GM12878 (cell line): Measurements from ENCODE around the gene B4GALT1. TPM values are rescaled to one million over a fixed set of nuclear protein-coding genes. Genes with fewer than 3 reads are reported as not detected.

ENCODE experiments used
- DPF2 ChIP-seq: fragments of 450-650 bp; IDR thresholded peaks from 2 replicates; pipeline ENCODE4 v1.6.1; 2017; ENCODE audit warnings: mild to moderate bottlenecking
- FOXK2 ChIP-seq: fragments of 450-650 bp; IDR thresholded peaks from 2 replicates; pipeline ENCODE4 v1.6.1; 2017; ENCODE audit warnings: mild to moderate bottlenecking, moderate library complexity
- FOXM1 ChIP-seq: IDR thresholded peaks from 2 replicates; pipeline ENCODE4 v1.6.1; 2012; ENCODE audit warnings: low read depth, mild to moderate bottlenecking, inconsistent platforms, low read length, moderate library complexity
- GABPA ChIP-seq: IDR thresholded peaks from 2 replicates; pipeline ENCODE4 v1.6.1; 2014; ENCODE audit warnings: antibody characterized with exemption, low read depth, mild to moderate bottlenecking, inconsistent platforms
- GATAD2B ChIP-seq: fragments of 450-650 bp; conservative IDR thresholded peaks from 2 replicates; pipeline ENCODE4 v1.6.1; 2017; ENCODE audit warnings: low read depth, mild to moderate bottlenecking, moderate library complexity
- LARP7 ChIP-seq: fragments of 450-650 bp; IDR thresholded peaks from 2 replicates; pipeline ENCODE4 v1.6.1; 2017; ENCODE audit warnings: mild to moderate bottlenecking
- POLR2A ChIP-seq: IDR thresholded peaks from 2 replicates; pipeline ENCODE4 v1.6.1; 2011; ENCODE audit warnings: low read depth, mild to moderate bottlenecking, low read length
- RFX5 ChIP-seq: IDR thresholded peaks from 2 replicates; pipeline ENCODE4 v1.6.1; 2011; ENCODE audit warnings: low read depth, low read length, improper control_type of control experiment
- SIX5 ChIP-seq: IDR thresholded peaks from 2 replicates; pipeline ENCODE4 v1.6.1; 2011; ENCODE audit warnings: mild to moderate bottlenecking, low read depth, low read length, moderate library complexity; ENCODE audit not compliant: severe bottlenecking
- SPI1 ChIP-seq: IDR thresholded peaks from 2 replicates; pipeline ENCODE4 v1.6.1; 2011; ENCODE audit warnings: low read depth, mild to moderate bottlenecking, low read length, moderate library complexity, borderline replicate concordance; ENCODE audit not compliant: insufficient read depth
- SRF ChIP-seq, 2 experiments: IDR thresholded peaks; 2 replicates each; pipeline ENCODE4 v1.6.1; 2011; ENCODE audit warnings: low read depth in 2 of 2, low read length in 2 of 2, mild to moderate bottlenecking in 1 of 2, moderate library complexity in 1 of 2
- ZZZ3 ChIP-seq: IDR thresholded peaks from 2 replicates; pipeline ENCODE4 v1.6.1; 2011; ENCODE audit warnings: low read depth; ENCODE audit not compliant: control insufficient read depth, insufficient read length
- polyA plus RNA-seq, 11 experiments: library from polyadenylated mRNA; depleted of rRNA in 4 of 11; unstranded in 6 of 11; stranded (reverse) in 5 of 11; fragments of >200 nt; fragmentation: Nextera tagmentation in 4 of 11; fragmentation: Illumina TruSeq in 1 of 11; extraction: Ambion mirVana in 4 of 11; extraction: Trizol in 1 of 11; gene quantifications; 1 replicate in 1 of 11; 2 replicates in 10 of 11; pipeline versions ENCODE4 v1.2.1 to v1.2.3, GENCODE V29; 2011 to 2016; ENCODE audit warnings: inconsistent platforms in 2 of 11, missing spikeins in 2 of 11, low read depth in 1 of 11
- total RNA-seq, 4 experiments: library from RNA; depleted of rRNA in 3 of 4; stranded (reverse); fragments of >200 nt in 3 of 4; fragmentation: Illumina TruSeq in 1 of 4; extraction: Trizol in 1 of 4; gene quantifications; 2 replicates each; pipeline versions ENCODE4 v1.2.1 to v1.2.3, GENCODE V29; 2013 to 2021
- TF ChIP-seq, protein P1 (sequence below): IDR thresholded peaks from 2 replicates; pipeline ENCODE4 v1.6.1; 2011; ENCODE audit warnings: low read depth, mild to moderate bottlenecking, low read length, moderate library complexity, borderline replicate concordance; ENCODE audit errors: extremely low read depth
- TF ChIP-seq, protein P2 (sequence below): IDR thresholded peaks from 2 replicates; pipeline ENCODE4 v1.6.1; 2012; ENCODE audit warnings: low read depth, low read length, improper control_type of control experiment
- TF ChIP-seq, protein P3 (sequence below): fragments of 150-350 bp; IDR thresholded peaks from 2 replicates; pipeline ENCODE4 v1.6.1; 2014; ENCODE audit warnings: mild to moderate bottlenecking, low read depth, low read length

The B4GALT1 gene
- total and polyA plus RNA-seq, 10 of the 15 experiments (the other 5 are each of a cell fraction or from before 2014, with no cell fraction given): 12.7 to 79.0 (median 41.0) TPM

DNA sequence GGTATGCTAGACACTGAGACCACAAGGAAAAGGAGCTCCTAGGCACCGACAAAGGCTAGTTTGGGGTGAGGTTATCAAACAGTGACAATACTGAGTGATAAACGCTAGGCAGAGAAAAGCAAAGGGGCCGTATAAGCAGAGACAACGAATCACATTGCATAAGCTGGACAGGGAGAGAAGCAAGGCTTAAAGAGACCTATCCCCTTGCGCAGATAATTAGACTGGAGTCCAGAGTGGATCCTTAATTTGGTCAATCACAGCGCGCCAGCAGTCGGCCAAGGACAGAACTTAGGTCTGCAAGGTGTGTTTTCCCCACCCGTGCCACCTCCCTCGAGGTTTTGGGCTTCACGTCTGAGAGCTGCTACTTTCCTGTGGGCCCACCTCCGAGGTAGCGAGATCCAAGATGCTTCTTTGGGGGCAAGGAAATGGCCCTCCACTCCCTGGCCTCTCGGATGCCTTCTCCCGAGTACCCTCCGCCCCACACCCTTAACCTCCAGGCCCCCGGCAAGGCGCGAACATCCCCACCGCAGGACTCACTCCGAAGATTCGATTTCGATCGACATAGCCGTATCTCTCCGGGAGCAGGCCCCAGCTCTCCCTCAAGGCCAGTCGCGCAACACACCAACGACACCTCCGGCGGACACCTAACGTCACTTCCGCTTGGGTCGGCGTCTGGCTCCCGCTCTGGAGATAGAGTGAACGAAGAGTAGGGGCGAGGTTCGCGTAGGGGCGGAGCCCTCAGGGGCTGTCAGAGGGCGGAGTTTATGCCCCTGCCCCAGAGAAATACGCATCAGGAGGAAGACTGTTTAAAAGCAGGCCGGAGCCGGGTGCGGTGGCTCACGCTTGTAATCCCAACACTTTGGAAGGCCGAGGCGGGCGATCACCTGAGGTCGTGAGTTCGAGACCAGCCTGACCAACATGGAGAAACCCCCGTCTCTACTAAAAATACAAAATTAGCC, 90.8 kb downstream of the B4GALT1 start, which contains the start of gene SMU1 (continued):
- TF ChIP-seq, protein P1, sequence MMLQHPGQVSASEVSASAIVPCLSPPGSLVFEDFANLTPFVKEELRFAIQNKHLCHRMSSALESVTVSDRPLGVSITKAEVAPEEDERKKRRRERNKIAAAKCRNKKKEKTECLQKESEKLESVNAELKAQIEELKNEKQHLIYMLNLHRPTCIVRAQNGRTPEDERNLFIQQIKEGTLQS: peak; percentile 62; the same call in 1 of the 2 replicates
- TF ChIP-seq, protein P2, sequence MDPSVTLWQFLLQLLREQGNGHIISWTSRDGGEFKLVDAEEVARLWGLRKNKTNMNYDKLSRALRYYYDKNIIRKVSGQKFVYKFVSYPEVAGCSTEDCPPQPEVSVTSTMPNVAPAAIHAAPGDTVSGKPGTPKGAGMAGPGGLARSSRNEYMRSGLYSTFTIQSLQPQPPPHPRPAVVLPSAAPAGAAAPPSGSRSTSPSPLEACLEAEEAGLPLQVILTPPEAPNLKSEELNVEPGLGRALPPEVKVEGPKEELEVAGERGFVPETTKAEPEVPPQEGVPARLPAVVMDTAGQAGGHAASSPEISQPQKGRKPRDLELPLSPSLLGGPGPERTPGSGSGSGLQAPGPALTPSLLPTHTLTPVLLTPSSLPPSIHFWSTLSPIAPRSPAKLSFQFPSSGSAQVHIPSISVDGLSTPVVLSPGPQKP: 0 out of 2 replicates have a peak, but pooled peaks have one; percentile 11
- TF ChIP-seq SRF (IDR thresholded peaks at IDR 0.05; ENCODE audit: low read depth in 2 of 2, low read length in 2 of 2): peak in 1 of 2 experiments; percentile 80; a peak in 2 of 4 replicates
- TF ChIP-seq POLR2A: peak; percentile 94
- TF ChIP-seq GABPA: peak; percentile 97
- TF ChIP-seq FOXK2: peak; percentile 41; the same call in 1 of the 2 replicates
- 0 out of 2 replicates have a peak, but pooled peaks have one; percentile 28 for TF ChIP-seq LARP7
- TF ChIP-seq DPF2: 0 out of 2 replicates have a peak, but pooled peaks have one; percentile 20
- TF ChIP-seq, protein P3, sequence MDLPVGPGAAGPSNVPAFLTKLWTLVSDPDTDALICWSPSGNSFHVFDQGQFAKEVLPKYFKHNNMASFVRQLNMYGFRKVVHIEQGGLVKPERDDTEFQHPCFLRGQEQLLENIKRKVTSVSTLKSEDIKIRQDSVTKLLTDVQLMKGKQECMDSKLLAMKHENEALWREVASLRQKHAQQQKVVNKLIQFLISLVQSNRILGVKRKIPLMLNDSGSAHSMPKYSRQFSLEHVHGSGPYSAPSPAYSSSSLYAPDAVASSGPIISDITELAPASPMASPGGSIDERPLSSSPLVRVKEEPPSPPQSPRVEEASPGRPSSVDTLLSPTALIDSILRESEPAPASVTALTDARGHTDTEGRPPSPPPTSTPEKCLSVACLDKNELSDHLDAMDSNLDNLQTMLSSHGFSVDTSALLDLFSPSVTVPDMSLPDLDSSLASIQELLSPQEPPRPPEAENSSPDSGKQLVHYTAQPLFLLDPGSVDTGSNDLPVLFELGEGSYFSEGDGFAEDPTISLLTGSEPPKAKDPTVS: no peak
- no peak for TF ChIP-seq ZZZ3
- TF ChIP-seq SIX5: peak; percentile 55
- 0 out of 2 replicates have a peak, but pooled peaks have one; percentile 12 for TF ChIP-seq RFX5
- no peak for TF ChIP-seq FOXM1
- 0 out of 2 replicates have a peak, but pooled peaks have one; percentile 21 for TF ChIP-seq SPI1
- no peak for TF ChIP-seq GATAD2B
